ENCODE measurements around the gene COX6A1. TPM values are rescaled to one million over a fixed set of nuclear protein-coding genes. Genes with fewer than 3 reads are reported as not detected.
"Not testable (repeated sequence)": the region's sequence is repeated elsewhere in the genome, so short reads cannot be mapped to it uniquely, and the experiment has no call there.

COX6A1 gene
- total RNA-seq, 1 donor from 2014 or later = 312 TPM

DNA sequence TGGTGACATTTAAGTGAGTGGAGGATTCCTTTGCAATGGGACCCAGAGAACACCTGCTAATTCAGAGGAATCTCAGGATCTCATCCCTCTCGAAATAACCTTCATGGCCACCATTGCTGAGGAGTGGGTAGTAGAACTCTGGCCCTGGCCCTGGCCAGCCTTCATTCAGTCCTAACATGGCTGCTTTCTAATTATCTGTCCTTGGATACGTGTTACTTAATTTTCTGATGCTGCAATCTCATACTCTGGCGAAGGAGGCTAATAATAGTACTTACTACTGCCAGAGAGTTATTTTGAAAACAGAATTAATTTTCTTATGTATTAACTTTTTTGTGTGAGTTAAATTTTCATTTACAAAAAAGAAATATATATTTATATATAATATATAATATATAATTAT lies 12.1 kb upstream of the COX6A1 start:
- DNase-seq (ENCODE audit: low spot score) = no peak

DNA sequence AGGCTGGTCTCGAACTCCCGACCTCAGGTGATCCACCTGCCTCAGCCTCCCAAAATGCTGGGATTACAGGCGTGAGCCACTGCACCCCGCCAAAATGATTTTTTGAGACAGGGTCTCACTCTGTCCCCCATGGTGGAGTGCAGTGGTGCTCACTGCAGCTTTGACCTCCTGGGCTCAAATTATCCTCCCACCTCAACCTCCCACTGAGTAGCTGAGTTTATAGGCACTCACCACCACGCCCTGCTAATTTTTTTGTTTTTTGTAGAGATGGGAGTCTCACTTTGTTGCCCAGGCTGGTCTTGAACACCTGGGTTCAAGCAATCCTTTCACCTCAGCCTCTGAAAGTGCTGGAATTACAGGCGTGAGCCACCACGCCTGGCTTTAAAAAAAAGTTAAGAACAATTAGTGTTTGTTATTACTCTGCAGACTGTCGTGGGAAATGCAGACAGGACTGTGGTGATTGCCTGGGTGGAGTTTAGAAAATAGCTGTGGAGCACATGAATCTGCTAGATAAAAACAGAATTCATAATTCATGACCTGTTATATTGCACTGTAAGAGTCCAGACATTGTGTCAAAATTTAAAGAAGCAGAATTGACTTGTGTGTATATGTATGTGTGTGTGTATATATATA lies 9.2 kb upstream of the COX6A1 start:
- DNase-seq (ENCODE audit: low spot score) = no peak

DNA sequence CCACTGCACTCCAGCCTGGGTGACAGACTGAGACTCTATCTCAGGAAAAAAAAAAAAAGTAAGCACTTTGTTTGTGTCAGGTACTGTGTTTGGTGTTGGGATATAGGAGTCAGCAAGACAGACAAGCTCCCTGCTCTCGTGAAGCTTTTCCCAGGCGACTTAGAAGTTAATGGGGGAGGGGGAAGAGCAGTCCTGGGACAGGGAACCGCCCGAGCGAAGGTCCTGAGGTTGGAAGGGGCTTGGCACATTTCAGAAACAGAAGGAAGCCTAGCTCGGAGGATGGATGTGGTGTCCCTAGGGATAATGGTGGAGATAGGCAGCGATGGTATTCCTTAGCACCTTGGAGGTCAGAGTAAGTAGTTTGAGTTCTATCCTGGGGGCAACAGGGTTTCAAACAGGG lies 8.5 kb upstream of the COX6A1 start:
- no peak for DNase-seq (ENCODE audit: low spot score)

DNA sequence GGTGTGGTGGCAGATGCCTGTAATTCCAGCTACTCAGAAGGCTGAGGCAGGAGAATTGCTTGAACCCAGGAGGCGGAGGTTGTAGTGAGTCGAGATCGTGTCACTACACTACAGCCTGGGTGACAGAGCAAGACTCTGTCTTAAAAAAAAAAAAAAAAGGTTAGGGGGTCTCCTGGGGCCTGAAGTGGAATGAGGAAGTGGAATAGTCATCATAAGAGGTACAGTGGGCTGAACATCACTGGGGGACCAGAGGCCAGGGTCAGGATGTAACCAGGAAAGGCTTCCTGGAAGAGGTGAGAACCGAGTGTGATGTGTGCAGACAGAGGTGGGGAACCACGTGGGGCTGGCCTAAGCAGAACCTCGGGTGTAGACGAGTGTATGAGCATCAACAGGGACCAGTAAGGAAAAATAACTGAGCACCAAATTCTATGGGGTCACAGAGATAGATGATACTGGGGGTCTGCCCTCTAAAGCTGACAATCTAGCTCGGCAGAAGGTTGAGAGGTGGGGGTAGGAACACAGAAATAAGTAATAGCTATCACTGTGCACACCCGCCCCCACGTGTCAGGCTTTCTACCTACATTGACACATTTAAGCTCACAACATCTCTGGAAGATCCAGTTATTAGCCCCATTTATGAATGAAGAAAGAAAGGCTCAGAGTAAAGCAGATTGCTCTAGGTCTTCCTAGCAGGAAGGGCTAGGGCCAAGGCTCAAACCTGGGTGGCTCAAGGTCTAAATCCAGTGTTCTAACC lies 5.0 kb upstream of the COX6A1 start:
- no peak for DNase-seq (ENCODE audit: low spot score)

DNA sequence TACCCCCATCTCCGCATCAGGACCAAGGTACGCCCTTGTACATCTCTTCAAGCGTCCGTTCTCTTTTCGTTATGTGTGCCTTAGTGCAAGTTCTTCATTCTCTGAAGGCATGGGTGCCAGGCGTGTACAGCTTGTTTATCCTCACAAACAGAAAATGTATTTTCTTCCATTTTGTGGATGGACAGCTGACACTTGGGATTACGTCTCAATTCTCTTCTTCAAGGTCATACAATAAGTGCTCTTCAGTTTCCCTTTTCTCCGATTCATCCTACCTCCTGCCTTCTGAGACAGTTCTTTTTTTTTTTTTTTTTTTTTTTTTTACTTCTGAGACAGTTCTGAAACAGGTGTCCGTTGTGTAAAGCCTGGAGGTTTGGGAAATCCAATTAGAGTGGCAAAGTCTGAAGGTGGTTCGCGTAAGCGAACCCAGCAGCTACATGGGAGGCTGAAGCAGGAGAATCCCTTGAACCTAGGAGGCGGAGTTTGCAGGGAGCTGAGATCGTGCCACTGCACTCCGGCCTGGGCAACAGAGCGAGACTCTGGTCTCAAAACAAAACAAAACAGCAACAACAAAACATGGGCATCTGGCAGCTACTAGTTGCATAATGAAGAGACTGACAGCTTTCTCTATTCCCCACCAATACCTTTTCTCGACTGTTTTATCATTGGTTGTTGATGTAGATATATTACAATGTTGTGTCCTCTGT lies 734 bp downstream of the COX6A1 start:
- DNase-seq (ENCODE audit: low spot score) = no peak

DNA sequence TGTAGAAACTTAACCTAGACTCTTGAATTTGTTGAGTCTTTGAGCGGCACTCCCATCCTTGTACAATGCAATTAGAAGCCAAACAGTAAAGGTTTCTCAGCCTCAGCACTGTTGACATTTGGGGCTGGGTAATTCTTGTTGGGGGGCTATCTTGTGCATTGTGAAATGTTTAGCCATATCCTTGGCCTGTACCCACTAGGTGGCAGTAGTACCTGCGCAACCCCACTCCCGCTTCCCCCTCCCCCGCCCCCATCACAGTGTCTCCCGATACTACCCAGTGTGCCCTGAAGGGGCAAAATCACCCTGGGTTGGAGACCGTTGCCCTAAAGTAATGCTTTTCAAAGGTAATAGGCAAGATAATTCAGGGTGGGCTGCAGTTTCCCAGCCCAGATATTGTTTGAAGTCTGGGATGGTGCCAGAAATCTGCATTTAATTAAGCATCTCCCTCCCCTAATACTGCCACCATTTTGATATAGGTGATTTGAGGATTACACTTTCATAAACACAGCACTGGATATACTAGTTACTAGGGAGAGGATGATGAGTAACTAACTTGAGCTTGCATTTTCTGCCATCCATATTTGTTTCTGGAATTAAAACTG lies 1.8 kb downstream of the COX6A1 start:
- DNase-seq (ENCODE audit: low spot score) = no peak

DNA sequence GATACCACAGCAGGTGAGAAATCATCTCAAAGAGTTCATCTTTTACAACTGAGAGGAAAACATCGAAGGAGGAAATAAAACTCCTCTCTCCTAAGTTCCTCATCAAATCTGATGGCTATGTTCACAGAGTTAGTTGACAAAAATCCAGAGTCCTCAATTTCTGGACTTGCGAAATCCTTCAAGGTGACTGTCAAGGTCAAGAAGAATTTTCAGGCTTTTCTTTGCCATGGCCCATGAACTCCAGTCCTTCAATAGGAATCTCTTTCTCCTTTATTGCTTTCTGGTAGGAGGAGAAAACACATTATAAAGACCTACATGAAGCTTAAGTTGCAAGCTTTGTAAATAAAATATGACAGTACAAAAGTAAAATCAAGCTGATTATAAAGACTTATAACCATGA lies 6.8 kb downstream of the COX6A1 start:
- DNase-seq (ENCODE audit: low spot score) = no peak

DNA sequence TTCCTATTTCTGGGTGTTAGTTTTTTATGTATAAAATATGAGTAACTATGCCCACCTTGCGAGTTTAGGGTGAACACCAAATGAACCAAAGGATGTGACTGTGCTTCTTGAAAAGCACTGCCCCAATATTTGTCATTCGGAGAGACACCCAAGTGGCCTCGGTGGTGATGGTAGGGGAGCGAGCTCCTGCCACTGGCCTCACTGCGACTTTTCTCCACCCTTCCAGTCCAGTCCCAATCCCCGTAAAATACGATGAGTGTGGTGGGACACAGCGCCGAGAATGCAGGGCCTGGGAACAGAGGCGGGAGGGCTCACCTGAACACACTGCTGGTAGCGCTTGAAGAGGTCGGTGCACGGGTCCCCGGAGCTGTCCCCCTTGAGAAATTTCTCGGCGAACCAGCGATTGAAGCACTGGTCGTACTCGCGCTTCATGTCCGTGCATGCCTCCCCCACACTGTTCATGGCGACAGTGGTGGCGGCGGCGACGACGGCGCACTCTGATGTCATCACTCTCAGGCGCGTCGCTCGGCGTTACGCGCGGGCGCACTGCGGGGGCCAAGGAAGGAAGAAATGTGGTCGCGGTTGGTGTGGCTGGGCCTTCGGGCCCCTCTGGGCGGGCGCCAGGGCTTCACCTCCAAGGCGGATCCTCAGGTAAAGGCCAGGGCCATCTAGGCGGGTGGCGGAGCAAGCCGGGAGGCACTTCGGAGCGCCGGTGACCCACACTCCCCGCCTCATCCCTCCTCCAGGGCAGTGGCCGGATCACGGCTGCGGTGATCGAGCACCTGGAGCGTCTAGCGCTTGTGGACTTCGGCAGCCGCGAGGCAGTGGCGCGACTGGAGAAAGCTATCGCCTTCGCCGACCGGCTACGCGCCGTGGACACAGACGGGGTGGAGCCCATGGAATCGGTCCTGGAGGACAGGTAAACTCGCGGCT lies 8.3 kb downstream of the COX6A1 start, which contains the start of the genes GATC and TRIAP1:
Gene GATC (plus strand): TSS at position 534 of the 933 bp plus-strand sequence. CDS start 37 bp downstream, at position 571.
Gene TRIAP1 (minus strand): TSS at position 474 of the 933 bp plus-strand sequence. CDS start 12 bp downstream, at position 462.
- peak; percentile 95 for DNase-seq (ENCODE audit: low spot score)

DNA sequence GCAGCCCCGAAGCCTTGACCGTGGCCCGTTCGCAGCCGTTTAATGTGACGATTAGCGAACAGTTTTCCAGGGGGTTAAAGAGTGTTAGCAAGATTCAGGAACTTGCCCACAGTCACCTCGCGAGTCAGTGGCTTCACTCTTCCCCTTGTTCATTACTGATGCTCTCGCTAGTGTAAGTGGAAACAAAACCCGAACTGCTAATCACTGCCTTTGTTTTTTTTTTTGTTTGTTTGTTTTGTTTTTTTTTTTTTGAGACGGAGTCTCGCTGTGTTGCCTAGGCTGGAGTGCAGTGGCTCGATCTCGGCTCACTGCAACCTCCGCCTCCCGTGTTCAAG lies 8.9 kb downstream of the COX6A1 start:
- peak; percentile 65 for DNase-seq (ENCODE audit: low spot score)

DNA sequence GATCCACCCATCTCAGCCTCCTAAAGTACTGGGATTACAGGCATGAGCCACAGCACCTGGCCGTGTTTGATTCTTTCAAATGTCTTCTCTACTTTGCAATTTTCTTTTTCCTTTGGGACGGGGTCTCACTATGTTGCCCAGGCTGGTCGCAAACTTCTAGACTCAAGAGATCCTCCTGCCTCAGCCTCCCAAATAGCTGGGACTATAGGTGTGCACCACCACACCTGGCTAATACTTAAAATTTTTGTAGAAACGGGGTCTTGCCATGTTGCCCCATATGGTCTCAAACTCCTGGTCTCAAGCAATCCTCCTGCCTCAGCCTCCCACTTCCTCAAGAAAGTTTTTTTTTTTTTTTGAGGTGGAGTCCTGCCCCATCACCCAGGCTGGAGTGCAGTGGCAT lies 10.1 kb downstream of the COX6A1 start:
- DNase-seq (ENCODE audit: low spot score) = no peak

DNA sequence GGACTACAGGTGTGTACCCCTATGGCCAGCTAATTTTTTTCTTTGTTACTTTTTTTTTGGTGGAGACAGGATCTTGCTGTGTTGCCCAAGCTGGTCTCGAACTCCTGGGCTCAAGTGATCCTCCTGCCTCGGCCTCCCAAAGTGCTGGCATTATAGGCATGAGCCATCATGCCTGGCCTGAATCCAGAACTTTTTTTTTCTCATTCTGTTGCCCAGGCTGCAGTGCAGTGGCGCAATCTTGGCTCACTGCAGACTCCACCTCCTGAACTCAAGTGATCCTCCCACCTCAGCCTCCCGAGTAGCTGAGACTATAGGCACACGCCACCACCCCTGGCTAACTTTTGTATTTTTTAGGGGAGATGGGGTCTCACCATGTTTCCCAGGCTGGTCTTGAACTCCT lies 14.6 kb downstream of the COX6A1 start:
- DNase-seq (ENCODE audit: low spot score) = not testable (repeated sequence)

DNA sequence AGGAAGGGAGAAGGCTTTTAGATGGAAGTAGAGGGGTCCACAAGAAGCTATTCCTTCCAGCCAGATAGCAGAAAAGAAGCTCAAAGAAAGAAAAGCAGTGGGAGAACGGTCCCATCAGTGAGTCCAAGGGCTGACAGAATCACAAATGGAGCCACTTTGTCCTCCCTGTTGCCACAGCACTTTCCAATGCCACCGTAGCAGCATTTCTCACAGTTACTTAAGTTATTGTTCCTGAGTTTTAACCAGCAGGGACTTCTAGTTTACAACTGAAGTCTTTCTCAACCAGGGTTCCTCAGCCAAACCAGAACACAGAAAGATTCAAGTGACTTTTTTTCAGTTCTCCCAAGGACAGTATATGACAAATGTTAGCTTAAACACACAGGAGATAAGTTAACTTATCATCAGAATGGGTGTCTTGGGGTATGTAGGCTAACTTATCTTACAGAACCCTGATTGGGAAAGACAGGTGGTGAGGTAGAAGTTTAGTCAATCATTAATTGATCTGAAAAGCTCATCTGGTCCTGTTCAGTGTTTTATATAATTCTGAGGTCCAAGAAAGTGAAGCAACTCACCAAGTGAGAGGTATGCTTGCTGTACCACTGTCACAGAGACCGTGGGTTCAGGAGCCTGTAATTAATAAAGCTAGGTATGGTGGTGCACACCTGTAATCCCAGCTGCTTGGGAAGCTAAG lies 15.3 kb downstream of the COX6A1 start:
- DNase-seq (ENCODE audit: low spot score) = no peak

DNA sequence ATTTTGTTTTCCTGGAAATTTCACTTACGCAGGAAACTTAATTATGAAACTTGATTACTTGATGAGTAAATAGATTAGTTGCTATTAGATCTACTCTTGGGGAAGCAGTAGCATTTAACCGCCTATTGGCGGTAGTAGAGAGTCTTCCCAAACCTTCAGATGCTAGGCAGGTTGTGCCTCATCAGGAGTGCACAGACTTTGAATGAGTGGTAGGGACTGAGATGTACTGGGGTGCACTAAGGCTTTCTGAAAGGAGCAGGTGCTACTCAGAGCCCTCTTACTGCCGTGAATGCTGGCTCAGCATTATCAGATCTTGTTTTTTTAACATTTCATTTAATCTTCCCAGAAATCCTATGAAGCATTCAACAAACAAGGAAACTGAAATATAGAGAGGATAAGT lies 16.1 kb downstream of the COX6A1 start:
- no peak for DNase-seq (ENCODE audit: low spot score)

DNA sequence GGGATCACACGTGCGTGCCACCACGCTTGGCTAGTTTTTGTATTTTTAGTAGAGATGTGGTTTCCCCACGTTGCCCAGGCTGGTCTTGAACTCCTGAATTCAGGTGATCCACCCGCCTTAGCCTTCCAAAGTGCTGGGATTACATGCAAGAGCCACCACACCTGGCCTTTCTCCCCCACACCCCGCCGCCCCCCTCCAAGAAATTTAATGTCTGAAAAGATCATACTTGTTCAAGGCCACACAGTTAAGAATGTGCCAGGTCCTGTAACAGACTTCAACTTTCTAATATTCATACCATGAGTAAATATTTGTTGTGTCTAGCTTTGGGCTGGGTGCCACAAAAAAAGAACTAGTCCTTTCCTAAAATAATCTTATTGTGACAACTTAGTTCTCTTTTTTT lies 17.4 kb downstream of the COX6A1 start:
- no peak for DNase-seq (ENCODE audit: low spot score)

DNA sequence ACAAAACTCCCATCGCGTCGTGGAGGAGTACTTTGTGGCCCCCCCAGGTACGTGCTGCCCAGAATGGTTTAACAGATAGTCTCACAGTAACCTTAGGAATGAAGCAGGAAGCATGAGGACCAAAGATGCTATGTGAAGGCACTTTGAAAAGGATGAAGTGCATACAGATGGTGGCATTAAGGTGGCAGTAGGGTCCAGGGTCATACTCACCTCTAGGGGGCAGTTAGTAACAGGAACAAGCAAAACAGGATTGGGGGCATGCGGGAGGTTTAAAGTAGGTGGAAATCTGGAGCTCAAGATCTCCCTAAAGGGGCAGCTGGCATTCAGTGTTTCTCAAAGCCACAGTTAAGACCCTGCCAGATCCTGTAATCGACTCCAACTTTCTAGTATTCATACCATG lies 19.2 kb downstream of the COX6A1 start:
- no peak for DNase-seq (ENCODE audit: low spot score)

DNA sequence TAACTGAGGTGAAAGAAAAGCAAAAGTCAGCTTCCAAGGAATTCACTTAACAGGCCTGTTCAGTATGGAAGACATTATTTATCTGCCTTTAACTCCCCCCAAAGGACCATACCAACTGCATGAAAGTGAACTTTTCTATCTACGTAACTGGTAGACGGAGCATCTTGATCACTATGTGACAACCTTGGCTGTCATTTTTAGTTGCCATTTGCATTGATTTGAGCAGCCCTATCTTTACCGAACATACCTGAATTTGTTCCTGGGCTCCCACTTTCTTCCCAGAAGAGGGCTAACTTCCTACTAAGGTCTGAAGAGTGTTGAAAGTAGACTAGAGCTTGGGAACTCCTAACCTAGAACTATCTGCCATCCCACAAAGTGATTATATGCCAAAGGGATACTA lies 22.2 kb downstream of the COX6A1 start:
- no peak for DNase-seq (ENCODE audit: low spot score)

DNA sequence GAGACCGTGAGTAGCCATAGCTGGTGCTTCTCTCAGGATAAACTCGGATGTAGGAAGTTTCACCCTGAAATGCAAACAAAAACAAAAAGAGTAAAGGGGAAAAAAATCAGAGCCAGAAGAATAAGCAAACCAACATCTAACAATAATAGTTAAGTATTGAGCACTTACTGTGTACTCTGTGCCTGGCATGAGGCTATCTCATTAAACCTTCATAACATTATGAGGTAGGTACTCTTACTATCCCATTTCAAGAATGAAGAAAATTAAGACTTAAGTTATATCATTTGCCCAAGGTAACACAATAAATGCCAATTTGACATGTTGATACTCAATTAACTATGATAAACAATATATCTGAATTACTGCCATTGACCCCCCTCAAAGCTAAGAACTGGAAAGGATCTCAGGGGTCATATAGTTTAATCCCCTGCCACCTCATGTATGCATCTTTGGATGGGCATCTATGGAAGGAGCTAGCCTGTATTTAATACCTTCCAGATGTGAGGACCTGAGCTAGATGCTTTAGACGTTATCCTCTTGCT lies 24.3 kb downstream of the COX6A1 start:
- DNase-seq (ENCODE audit: low spot score) = no peak

DNA sequence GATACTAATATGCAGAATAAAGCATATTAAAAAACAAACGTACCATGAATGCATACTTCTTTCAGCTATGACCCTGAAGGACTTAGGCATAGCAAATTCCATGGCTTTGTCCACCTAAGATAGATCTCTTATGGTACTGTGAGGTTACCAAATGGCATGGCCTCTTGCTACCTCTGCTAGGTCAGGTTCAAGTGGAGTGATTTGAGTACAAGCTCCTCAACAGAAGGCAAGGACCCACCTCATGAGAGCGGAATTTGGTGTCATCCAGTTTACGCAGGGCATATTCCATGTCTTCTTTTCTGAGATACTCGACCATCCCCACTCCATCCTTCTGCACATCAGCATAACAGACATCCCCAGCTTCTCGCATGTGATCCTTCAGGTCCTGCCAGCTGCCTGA lies 25.8 kb downstream of the COX6A1 start:
- DNase-seq (ENCODE audit: low spot score) = no peak

DNA sequence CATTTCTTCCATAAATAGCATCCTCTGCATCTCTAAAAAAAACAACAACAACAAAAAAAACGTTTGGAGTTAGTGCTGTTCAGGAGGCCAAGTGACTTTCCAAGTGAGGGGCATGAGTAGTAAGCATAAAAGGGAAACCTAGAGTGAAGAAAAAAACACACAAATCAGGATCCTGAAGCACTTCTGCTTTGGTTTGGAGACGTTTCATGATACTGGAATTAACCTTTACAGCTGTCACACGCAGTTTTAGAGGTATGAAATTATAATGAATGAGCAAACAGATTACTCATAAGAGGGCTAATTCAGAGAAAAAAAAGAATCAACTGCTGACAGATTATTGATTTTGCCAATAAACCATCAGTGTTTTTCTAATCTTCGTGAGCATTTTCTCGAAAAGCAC lies 27.8 kb downstream of the COX6A1 start:
- no peak for DNase-seq (ENCODE audit: low spot score)
